22Rv1 (cell line): ENCODE data around the gene YTHDC2.

ENCODE experiments used
- ZFX ChIP-seq: fragments of 450-650 bp; IDR thresholded peaks from 2 replicates; pipeline ENCODE4 v1.6.1; 2017; ENCODE audit warnings: antibody characterized with exemption, borderline replicate concordance
- TF ChIP-seq, protein P1 (sequence below): fragments of 450-650 bp; IDR thresholded peaks from 2 replicates; pipeline ENCODE4 v1.5.1; 2017; ENCODE audit warnings: mild to moderate bottlenecking

DNA sequence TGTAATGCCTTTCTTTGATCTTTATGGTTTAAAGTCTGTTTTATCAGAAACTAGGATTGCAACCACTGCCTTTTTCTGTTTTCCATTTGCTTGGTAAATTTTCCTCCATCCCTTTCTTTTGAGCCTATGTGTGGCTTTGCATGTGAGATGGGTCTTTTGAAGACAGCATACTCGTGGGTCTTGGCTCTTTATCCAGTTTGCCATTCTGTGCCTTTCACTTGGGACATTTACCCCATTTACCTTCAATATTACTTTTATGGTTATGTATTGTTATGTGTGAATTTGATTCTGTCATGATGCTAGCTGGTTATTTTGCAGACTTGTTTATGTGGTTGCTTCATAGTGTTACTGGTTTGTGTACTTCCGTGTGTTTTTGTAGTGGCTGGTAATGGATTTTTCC is 59.2 kb downstream of the YTHDC2 start:
- TF ChIP-seq, protein P1, sequence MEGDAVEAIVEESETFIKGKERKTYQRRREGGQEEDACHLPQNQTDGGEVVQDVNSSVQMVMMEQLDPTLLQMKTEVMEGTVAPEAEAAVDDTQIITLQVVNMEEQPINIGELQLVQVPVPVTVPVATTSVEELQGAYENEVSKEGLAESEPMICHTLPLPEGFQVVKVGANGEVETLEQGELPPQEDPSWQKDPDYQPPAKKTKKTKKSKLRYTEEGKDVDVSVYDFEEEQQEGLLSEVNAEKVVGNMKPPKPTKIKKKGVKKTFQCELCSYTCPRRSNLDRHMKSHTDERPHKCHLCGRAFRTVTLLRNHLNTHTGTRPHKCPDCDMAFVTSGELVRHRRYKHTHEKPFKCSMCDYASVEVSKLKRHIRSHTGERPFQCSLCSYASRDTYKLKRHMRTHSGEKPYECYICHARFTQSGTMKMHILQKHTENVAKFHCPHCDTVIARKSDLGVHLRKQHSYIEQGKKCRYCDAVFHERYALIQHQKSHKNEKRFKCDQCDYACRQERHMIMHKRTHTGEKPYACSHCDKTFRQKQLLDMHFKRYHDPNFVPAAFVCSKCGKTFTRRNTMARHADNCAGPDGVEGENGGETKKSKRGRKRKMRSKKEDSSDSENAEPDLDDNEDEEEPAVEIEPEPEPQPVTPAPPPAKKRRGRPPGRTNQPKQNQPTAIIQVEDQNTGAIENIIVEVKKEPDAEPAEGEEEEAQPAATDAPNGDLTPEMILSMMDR, result no peak
- no peak for TF ChIP-seq ZFX
